Activated CD4-positive, alpha-beta T cell treated with anti-CD3 and anti-CD28 coated beads, Interleukin-2, amount 10 ng/mL, durations not matched to agents 24 days and 14 days (primary cell): Measurements from ENCODE around the gene THSD4. TPM values are rescaled to one million over a fixed set of nuclear protein-coding genes. Genes with fewer than 3 reads are reported as not detected.

Experiments used
- DNase-seq: peaks from one replicate; pipeline ENCODE4 v3.0.0; 2022
- H3K27ac Mint-ChIP-seq: one replicate; pipeline ENCODE4 v1.8.0; 2022; ENCODE audit warnings: mild to moderate bottlenecking, mixed read lengths
- H3K27me3 Mint-ChIP-seq: one replicate; pipeline ENCODE4 v1.8.0; 2022; ENCODE audit warnings: mixed read lengths
- H3K36me3 Mint-ChIP-seq: one replicate; pipeline ENCODE4 v1.8.0; 2022; ENCODE audit warnings: low read depth, mild to moderate bottlenecking, mixed read lengths
- H3K4me1 Mint-ChIP-seq: one replicate; pipeline ENCODE4 v1.8.0; 2021; ENCODE audit warnings: mixed read lengths
- H3K4me3 Mint-ChIP-seq: one replicate; pipeline ENCODE4 v1.8.0; 2022; ENCODE audit warnings: mild to moderate bottlenecking, moderate library complexity, mixed read lengths
- H3K9me3 Mint-ChIP-seq: one replicate; pipeline ENCODE4 v1.8.0; 2021; ENCODE audit warnings: mixed read lengths
- intact Hi-C: fragments of 100-400 bp; cut with micrococcal nuclease; formaldehyde crosslinking; loops from one replicate; pipeline ENCODE4 v1.15.1; 2023
- total RNA-seq: library from RNA; stranded (reverse); gene quantifications from 2 replicates; pipeline ENCODE4 v1.2.3, GENCODE V29; 2022

Gene THSD4
- total RNA-seq, 1 donor from 2014 or later, result not detected

GRCh38 chr15:71230303-71230702 is 115.0 kb downstream of the THSD4 start:
- no peak for DNase-seq
- Mint-ChIP-seq H3K4me3 (no peak overlapping the region), H3K4me1 (no peaks in the 10 kb centered on the region), H3K27ac (no peak overlapping the region), H3K9me3 (no peaks in the 10 kb centered on the region), H3K36me3 (no peaks in the 10 kb centered on the region), H3K27me3 (no peaks in the 10 kb centered on the region)
- intact Hi-C loops, result no loop called here

- no peaks in the 10 kb centered on the region for H3K9me3 Mint-ChIP-seq
- H3K27me3 Mint-ChIP-seq, result peaks cover 2% of the 10 kb centered on the region
- no peak for DNase-seq
- no peak overlapping the region for H3K4me3 Mint-ChIP-seq
- H3K27ac Mint-ChIP-seq, result no peak overlapping the region
- H3K4me1 Mint-ChIP-seq, result no peaks in the 10 kb centered on the region
- intact Hi-C loops, result no loop called here
- H3K36me3 Mint-ChIP-seq, result no peaks in the 10 kb centered on the region
These were observed 116.5 kb downstream of the THSD4 start for GRCh38 chr15:71231758-71232157.

GRCh38 chr15:71232411-71232810 is 117.1 kb downstream of the THSD4 start:
- H3K4me1 Mint-ChIP-seq, result no peaks in the 10 kb centered on the region
- no peaks in the 10 kb centered on the region for H3K9me3 Mint-ChIP-seq
- intact Hi-C loops, result no loop called here
- no peak overlapping the region for H3K27ac Mint-ChIP-seq
- H3K4me3 Mint-ChIP-seq, result no peak overlapping the region
- DNase-seq, result no peak
- H3K27me3 Mint-ChIP-seq, result peaks cover 2% of the 10 kb centered on the region
- H3K36me3 Mint-ChIP-seq, result no peaks in the 10 kb centered on the region

GRCh38 chr15:71237456-71238188 is 122.4 kb downstream of the THSD4 start:
- Mint-ChIP-seq H3K4me1 (no peaks in the 10 kb centered on the region), H3K4me3 (no peak overlapping the region), H3K36me3 (no peaks in the 10 kb centered on the region), H3K9me3 (no peaks in the 10 kb centered on the region), H3K27me3 (peaks cover 2% of the 10 kb centered on the region), H3K27ac (no peak overlapping the region)
- no peak for DNase-seq
- intact Hi-C loops, result no loop called here

GRCh38 chr15:71238926-71239325 is 123.7 kb downstream of the THSD4 start:
- intact Hi-C loops, result no loop called here
- Mint-ChIP-seq H3K9me3 (no peaks in the 10 kb centered on the region), H3K27me3 (peaks cover 2% of the 10 kb centered on the region), H3K27ac (no peak overlapping the region), H3K4me3 (no peak overlapping the region), H3K36me3 (no peaks in the 10 kb centered on the region), H3K4me1 (no peaks in the 10 kb centered on the region)
- DNase-seq, result no peak

GRCh38 chr15:71239592-71240364 is 124.5 kb downstream of the THSD4 start:
- no peak for DNase-seq
- Mint-ChIP-seq H3K27me3 (peaks cover 2% of the 10 kb centered on the region), H3K36me3 (no peaks in the 10 kb centered on the region), H3K27ac (no peak overlapping the region), H3K4me1 (no peaks in the 10 kb centered on the region), H3K9me3 (no peaks in the 10 kb centered on the region), H3K4me3 (no peak overlapping the region)
- intact Hi-C loops, result no loop called here

- H3K27me3 Mint-ChIP-seq, result no peaks in the 10 kb centered on the region
- H3K9me3 Mint-ChIP-seq, result no peaks in the 10 kb centered on the region
- DNase-seq, result no peak
- no peaks in the 10 kb centered on the region for H3K36me3 Mint-ChIP-seq
- no peak overlapping the region for H3K4me3 Mint-ChIP-seq
- intact Hi-C loops, result no loop called here
- no peak overlapping the region for H3K27ac Mint-ChIP-seq
- H3K4me1 Mint-ChIP-seq, result no peaks in the 10 kb centered on the region
These were observed 127.0 kb downstream of the THSD4 start for GRCh38 chr15:71242292-71242691.

- no peak for DNase-seq
- Mint-ChIP-seq H3K27ac (no peak overlapping the region), H3K36me3 (no peaks in the 10 kb centered on the region), H3K4me3 (no peak overlapping the region), H3K4me1 (no peaks in the 10 kb centered on the region), H3K27me3 (no peaks in the 10 kb centered on the region), H3K9me3 (no peaks in the 10 kb centered on the region)
- intact Hi-C loops, result no loop called here
These were observed 129.0 kb downstream of the THSD4 start for GRCh38 chr15:71244250-71244649.

GRCh38 chr15:71245588-71245987 is 130.3 kb downstream of the THSD4 start:
- Mint-ChIP-seq H3K36me3 (no peaks in the 10 kb centered on the region), H3K4me1 (no peaks in the 10 kb centered on the region), H3K9me3 (no peaks in the 10 kb centered on the region), H3K27ac (no peak overlapping the region), H3K27me3 (no peaks in the 10 kb centered on the region), H3K4me3 (no peak overlapping the region)
- no peak for DNase-seq
- intact Hi-C loops, result no loop called here

- Mint-ChIP-seq H3K27ac (no peak overlapping the region), H3K27me3 (no peaks in the 10 kb centered on the region), H3K4me3 (no peak overlapping the region), H3K36me3 (no peaks in the 10 kb centered on the region), H3K4me1 (no peaks in the 10 kb centered on the region), H3K9me3 (no peaks in the 10 kb centered on the region)
- no peak for DNase-seq
- intact Hi-C loops, result no loop called here
These were observed 133.1 kb downstream of the THSD4 start for GRCh38 chr15:71248386-71248785.

GRCh38 chr15:71249986-71250385 is 134.7 kb downstream of the THSD4 start:
- DNase-seq, result no peak
- Mint-ChIP-seq H3K27me3 (no peaks in the 10 kb centered on the region), H3K36me3 (no peaks in the 10 kb centered on the region), H3K4me3 (no peak overlapping the region), H3K9me3 (no peaks in the 10 kb centered on the region), H3K4me1 (no peaks in the 10 kb centered on the region), H3K27ac (no peak overlapping the region)
- intact Hi-C loops, result no loop called here

GRCh38 chr15:71250936-71251583 is 135.8 kb downstream of the THSD4 start:
- Mint-ChIP-seq H3K4me1 (no peaks in the 10 kb centered on the region), H3K9me3 (no peaks in the 10 kb centered on the region), H3K4me3 (no peak overlapping the region), H3K36me3 (no peaks in the 10 kb centered on the region), H3K27me3 (no peaks in the 10 kb centered on the region), H3K27ac (no peak overlapping the region)
- no peak for DNase-seq
- intact Hi-C loops, result no loop called here

GRCh38 chr15:71251584-71252043 is 136.3 kb downstream of the THSD4 start:
- no peaks in the 10 kb centered on the region for H3K9me3 Mint-ChIP-seq
- H3K4me1 Mint-ChIP-seq, result no peaks in the 10 kb centered on the region
- no peak overlapping the region for H3K27ac Mint-ChIP-seq
- intact Hi-C loops, result no loop called here
- H3K36me3 Mint-ChIP-seq, result no peaks in the 10 kb centered on the region
- H3K4me3 Mint-ChIP-seq, result no peak overlapping the region
- DNase-seq, result no peak
- no peaks in the 10 kb centered on the region for H3K27me3 Mint-ChIP-seq

- Mint-ChIP-seq H3K27ac (no peak overlapping the region), H3K4me3 (no peak overlapping the region), H3K36me3 (no peaks in the 10 kb centered on the region), H3K9me3 (no peaks in the 10 kb centered on the region), H3K27me3 (no peaks in the 10 kb centered on the region), H3K4me1 (no peaks in the 10 kb centered on the region)
- no peak for DNase-seq
- intact Hi-C loops, result no loop called here
These were observed 136.9 kb downstream of the THSD4 start for GRCh38 chr15:71252044-71252739.
